Memory B cell (primary cell): Measurements from ENCODE around the gene KLF3.

ENCODE experiments used
- ATAC-seq: fragments of 150-1000 bp; cut with Tn5 transposase; 2 replicates; pipeline ENCODE4 v1.10.0; 2021; ENCODE audit warnings: low read depth, mild to moderate bottlenecking, moderate library complexity
- DNase-seq, 2 donors: peaks; one replicate each; pipeline ENCODE4 v3.0.0; 2022; ENCODE audit warnings: low spot score in 2 of 2
- H3K27ac Mint-ChIP-seq: one replicate; pipeline ENCODE4 v1.8.0; 2022; ENCODE audit warnings: mild to moderate bottlenecking, moderate library complexity, mixed read lengths
- H3K27me3 Mint-ChIP-seq: one replicate; pipeline ENCODE4 v1.8.0; 2022; ENCODE audit warnings: mixed read lengths
- H3K36me3 Mint-ChIP-seq: one replicate; pipeline ENCODE4 v1.8.0; 2022; ENCODE audit warnings: mild to moderate bottlenecking, mixed read lengths
- H3K4me1 Mint-ChIP-seq: one replicate; pipeline ENCODE4 v1.8.0; 2022; ENCODE audit warnings: mixed read lengths
- H3K4me3 Mint-ChIP-seq: one replicate; pipeline ENCODE4 v1.8.0; 2022; ENCODE audit warnings: mild to moderate bottlenecking, moderate library complexity, mixed read lengths
- H3K9me3 Mint-ChIP-seq: one replicate; pipeline ENCODE4 v1.8.0; 2022; ENCODE audit warnings: mixed read lengths

The KLF3 gene

GRCh38 chr4:38715050-38715449, 51.1 kb downstream of the KLF3 start:
- DNase-seq (no peak), ATAC-seq (no peak)
- Mint-ChIP-seq H3K36me3 (peaks cover 10% of the 10 kb centered on the region), H3K4me3 (no peak overlapping the region), H3K27ac (no peak overlapping the region), H3K27me3 (peaks cover 6% of the 10 kb centered on the region), H3K9me3 (peaks cover 12% of the 10 kb centered on the region), H3K4me1 (peaks cover 3% of the 10 kb centered on the region)

- Mint-ChIP-seq H3K36me3 (peaks cover 10% of the 10 kb centered on the region), H3K4me1 (no peaks in the 10 kb centered on the region), H3K4me3 (no peak overlapping the region), H3K27ac (no peak overlapping the region), H3K27me3 (peaks cover 6% of the 10 kb centered on the region), H3K9me3 (peaks cover 12% of the 10 kb centered on the region)
- DNase-seq (no peak), ATAC-seq (no peak)
Measured at GRCh38 chr4:38716256-38716655, 52.3 kb downstream of the KLF3 start.

- H3K36me3 Mint-ChIP-seq: peaks cover 6% of the 10 kb centered on the region
- DNase-seq (no peak), ATAC-seq (no peak)
Measured at GRCh38 chr4:38717604-38718003, 53.6 kb downstream of the KLF3 start.

GRCh38 chr4:38723114-38723513, 59.1 kb downstream of the KLF3 start:
- H3K4me1 Mint-ChIP-seq: peaks cover 2% of the 10 kb centered on the region
- no peak overlapping the region for H3K27ac Mint-ChIP-seq
- H3K36me3 Mint-ChIP-seq: no peaks in the 10 kb centered on the region
- H3K9me3 Mint-ChIP-seq: no peaks in the 10 kb centered on the region
- no peak overlapping the region for H3K4me3 Mint-ChIP-seq
- no peak for DNase-seq
- no peaks in the 10 kb centered on the region for H3K27me3 Mint-ChIP-seq
- no peak for ATAC-seq

More at GRCh38 chr4:38717604-38718003, 53.6 kb downstream of the KLF3 start:
- peaks cover 7% of the 10 kb centered on the region for H3K9me3 Mint-ChIP-seq
- no peak overlapping the region for H3K4me3 Mint-ChIP-seq
- H3K27me3 Mint-ChIP-seq: no peaks in the 10 kb centered on the region
- H3K4me1 Mint-ChIP-seq: peaks cover 2% of the 10 kb centered on the region
- H3K27ac Mint-ChIP-seq: no peak overlapping the region

- Mint-ChIP-seq H3K27ac (no peak overlapping the region), H3K27me3 (no peaks in the 10 kb centered on the region), H3K4me3 (no peak overlapping the region), H3K9me3 (no peaks in the 10 kb centered on the region), H3K4me1 (peaks cover 2% of the 10 kb centered on the region), H3K36me3 (no peaks in the 10 kb centered on the region)
- ATAC-seq: no peak
- DNase-seq: no peak
Measured at GRCh38 chr4:38723726-38724474, 59.9 kb downstream of the KLF3 start.

GRCh38 chr4:38724475-38724808, 60.4 kb downstream of the KLF3 start:
- Mint-ChIP-seq H3K4me1 (peaks cover 2% of the 10 kb centered on the region), H3K4me3 (no peak overlapping the region), H3K36me3 (no peaks in the 10 kb centered on the region), H3K27me3 (no peaks in the 10 kb centered on the region), H3K9me3 (no peaks in the 10 kb centered on the region), H3K27ac (no peak overlapping the region)
- ATAC-seq: no peak
- DNase-seq: no peak

- Mint-ChIP-seq H3K27me3 (no peaks in the 10 kb centered on the region), H3K27ac (no peak overlapping the region), H3K9me3 (peaks cover 9% of the 10 kb centered on the region), H3K4me1 (peaks cover 14% of the 10 kb centered on the region), H3K36me3 (peaks cover 3% of the 10 kb centered on the region), H3K4me3 (no peak overlapping the region)
- DNase-seq: no peak
- no peak for ATAC-seq
Measured at GRCh38 chr4:38728631-38729141, 64.7 kb downstream of the KLF3 start.

GRCh38 chr4:38730493-38730829, 66.5 kb downstream of the KLF3 start:
- DNase-seq (no peak), ATAC-seq (no peak)
- H3K36me3 Mint-ChIP-seq: peaks cover 3% of the 10 kb centered on the region
- H3K27me3 Mint-ChIP-seq: no peaks in the 10 kb centered on the region
- no peak overlapping the region for H3K4me3 Mint-ChIP-seq
- peaks cover 12% of the 10 kb centered on the region for H3K9me3 Mint-ChIP-seq
- H3K4me1 Mint-ChIP-seq: peaks cover 21% of the 10 kb centered on the region
- H3K27ac Mint-ChIP-seq: peak overlapping the region; percentile 58

GRCh38 chr4:38730830-38731646, 67.0 kb downstream of the KLF3 start:
- H3K4me3 Mint-ChIP-seq: no peak overlapping the region
- H3K9me3 Mint-ChIP-seq: peaks cover 12% of the 10 kb centered on the region
- peaks cover 3% of the 10 kb centered on the region for H3K36me3 Mint-ChIP-seq
- H3K27me3 Mint-ChIP-seq: no peaks in the 10 kb centered on the region
- H3K4me1 Mint-ChIP-seq: peaks cover 21% of the 10 kb centered on the region
- peak; percentile 82 for ATAC-seq
- DNase-seq: peak; percentile 74
- H3K27ac Mint-ChIP-seq: peak overlapping the region; percentile 58

GRCh38 chr4:38733663-38734062, 69.7 kb downstream of the KLF3 start:
- DNase-seq (no peak), ATAC-seq (no peak)
- H3K4me3 Mint-ChIP-seq: no peak overlapping the region
- H3K27ac Mint-ChIP-seq: no peak overlapping the region
- H3K4me1 Mint-ChIP-seq: peaks cover 21% of the 10 kb centered on the region
- peaks cover 3% of the 10 kb centered on the region for H3K36me3 Mint-ChIP-seq
- no peaks in the 10 kb centered on the region for H3K27me3 Mint-ChIP-seq
- H3K9me3 Mint-ChIP-seq: peaks cover 12% of the 10 kb centered on the region

GRCh38 chr4:38734446-38734845, 70.4 kb downstream of the KLF3 start:
- H3K9me3 Mint-ChIP-seq: peaks cover 12% of the 10 kb centered on the region
- peaks cover 3% of the 10 kb centered on the region for H3K36me3 Mint-ChIP-seq
- H3K27me3 Mint-ChIP-seq: no peaks in the 10 kb centered on the region
- ATAC-seq (no peak), DNase-seq (no peak)
- H3K27ac Mint-ChIP-seq: no peak overlapping the region
- peaks cover 21% of the 10 kb centered on the region for H3K4me1 Mint-ChIP-seq
- no peak overlapping the region for H3K4me3 Mint-ChIP-seq

- Mint-ChIP-seq H3K9me3 (peaks cover 12% of the 10 kb centered on the region), H3K27ac (no peak overlapping the region)
Measured at GRCh38 chr4:38734911-38735310, 70.9 kb downstream of the KLF3 start.

GRCh38 chr4:38735870-38736269, 71.9 kb downstream of the KLF3 start:
- ATAC-seq (no peak), DNase-seq (no peak)
- Mint-ChIP-seq H3K27me3 (no peaks in the 10 kb centered on the region), H3K4me3 (no peak overlapping the region), H3K36me3 (peaks cover 3% of the 10 kb centered on the region), H3K9me3 (peaks cover 12% of the 10 kb centered on the region), H3K4me1 (peaks cover 18% of the 10 kb centered on the region), H3K27ac (no peak overlapping the region)

More at GRCh38 chr4:38734911-38735310, 70.9 kb downstream of the KLF3 start:
- Mint-ChIP-seq H3K4me3 (no peak overlapping the region), H3K36me3 (peaks cover 3% of the 10 kb centered on the region), H3K27me3 (no peaks in the 10 kb centered on the region), H3K4me1 (peaks cover 21% of the 10 kb centered on the region)
- DNase-seq (no peak), ATAC-seq (no peak)

- H3K27me3 Mint-ChIP-seq: no peaks in the 10 kb centered on the region
- H3K27ac Mint-ChIP-seq: no peak overlapping the region
- no peaks in the 10 kb centered on the region for H3K9me3 Mint-ChIP-seq
- no peak for ATAC-seq
- peaks cover 7% of the 10 kb centered on the region for H3K4me1 Mint-ChIP-seq
- no peak for DNase-seq
- H3K4me3 Mint-ChIP-seq: no peak overlapping the region
- H3K36me3 Mint-ChIP-seq: no peaks in the 10 kb centered on the region
Measured at GRCh38 chr4:38738940-38739803, 75.2 kb downstream of the KLF3 start.
